Ovary (tissue), 3 donors: ENCODE data around the gene TMEM88.

Experiments used
- CTCF ChIP-seq, 3 donors: fragments of 450-650 bp in 2 of 3; fragments of 200-600 bp in 1 of 3; IDR thresholded peaks; one replicate each; pipeline versions ENCODE4 v1.5.1 to v1.8.0; 2016 to 2022; ENCODE audit warnings: antibody characterized with exemption in 3 of 3, mild to moderate bottlenecking in 1 of 3
- POLR2A ChIP-seq: fragments of 450-650 bp; IDR thresholded peaks from one replicate; pipeline ENCODE4 v1.6.1; 2017; ENCODE audit warnings: antibody characterized with exemption, mild to moderate bottlenecking, moderate library complexity
- donor health status: DM: no; HTN: no; CAD: no.

GRCh38 chr17:7842380-7843256, 12.2 kb upstream of the TMEM88 start:
- no peak for TF ChIP-seq CTCF (IDR thresholded peaks at IDR 0.05)
- TF ChIP-seq POLR2A, result peak; percentile 38
